Adrenal gland (tissue), 12 donors: ENCODE results near the gene VTCN1. TPM values are rescaled to one million over a fixed set of nuclear protein-coding genes. Genes with fewer than 3 reads are reported as not detected.

Experiments
- DNase-seq, 7 donors: peaks; one replicate each; pipeline ENCODE4 v3.0.0-alpha.2; 2019 to 2020
- H3K27ac ChIP-seq, 5 donors: fragments of 200-600 bp; sonication (generic) in 4 of 5; 1 replicate in 3 of 5; 2 replicates in 2 of 5; pipeline versions ENCODE4 v1.5.1 to v1.8.0; 2016 to 2020; ENCODE audit warnings: mild to moderate bottlenecking in 1 of 5
- H3K27me3 ChIP-seq: fragments of 200-600 bp; 2 replicates; pipeline ENCODE4 v1.8.0; 2021
- H3K36me3 ChIP-seq, 2 donors: fragments of 200-600 bp; replicated peaks in 1 of 2; 1 replicate in 1 of 2; 2 replicates in 1 of 2; pipeline versions ENCODE4 v1.5.1 to v1.8.0; 2018 to 2022
- H3K4me1 ChIP-seq, 2 donors: fragments of 200-600 bp; replicated peaks in 1 of 2; 1 replicate in 1 of 2; 2 replicates in 1 of 2; pipeline versions ENCODE4 v1.5.1 to v1.8.0; 2018 to 2021
- H3K4me3 ChIP-seq, 4 donors: fragments of 200-600 bp; sonication (generic) in 3 of 4; one replicate each; pipeline ENCODE4 v1.5.1; 2016 to 2018
- H3K9me3 ChIP-seq, 3 donors: fragments of 200-600 bp; sonication (generic) in 1 of 3; replicated peaks in 1 of 3; 1 replicate in 2 of 3; 2 replicates in 1 of 3; pipeline versions ENCODE4 v1.5.1 to v1.8.0; 2016 to 2021
- POLR2A ChIP-seq, 2 donors: fragments of 450-650 bp; IDR thresholded peaks; one replicate each; pipeline ENCODE4 v1.6.1; 2017; ENCODE audit warnings: antibody characterized with exemption in 2 of 2, mild to moderate bottlenecking in 2 of 2, moderate library complexity in 1 of 2
- WGBS, 4 donors: extraction: QIAGEN DNeasy Blood & Tissue Kit in 2 of 4; methylation state at CpG; one replicate each; pipeline versions ENCODE4 v1.1.5 to v1.1.7; 2013 to 2017; 5-methylcytosine and 5-hydroxymethylcytosine counted together
- intact Hi-C, 2 donors: fragments of 100-400 bp; cut with DNase I; formaldehyde crosslinking; loops; one replicate each; pipeline versions ENCODE4 v1.14.1 to v1.15.0; 2022 to 2023
- polyA plus RNA-seq, 3 donors: library from polyadenylated mRNA; stranded (reverse); fragments of 200-250 nt in 2 of 3; fragments of 350-450 nt in 1 of 3; fragmentation: Illumina TruSeq in 1 of 3; extraction: RNeasy Lipid Tissue Mini Kit (QIAGEN cat#74804) in 1 of 3; gene quantifications; one replicate each; pipeline ENCODE4 v1.2.3, GENCODE V29; 2013 to 2014
- total RNA-seq, 9 donors: library from RNA; depleted of rRNA in 4 of 9; stranded (reverse); fragments of >200 nt in 4 of 9; fragments of 120-200 nt in 1 of 9; fragmentation: NEBNext Ultra II Directional in 1 of 9; extraction: Animal tissue kit (Norgen Biotek cat#: 25700) in 1 of 9; gene quantifications; one replicate each; pipeline versions ENCODE4 v1.1.0 to v1.2.4, GENCODE V29; 2013 to 2023
- TF ChIP-seq, protein P1 (sequence below), 6 experiments: fragments of 450-650 bp in 4 of 6; fragments of 200-600 bp in 2 of 6; sonication (generic) in 1 of 6; IDR thresholded peaks; 1 replicate in 5 of 6; 2 replicates in 1 of 6; pipeline versions ENCODE4 v1.5.1 to v1.8.0; 2016 to 2021; ENCODE audit warnings: antibody characterized with exemption in 6 of 6, mild to moderate bottlenecking in 2 of 6, moderate library complexity in 1 of 6
- donor health status: healthy with polysubstance abuse.
- donor health status: Bipolar disorder and iron deficiency.
- donor health status: DM: yes; HTN: yes; CAD: no.
- donor health status: DM: no; HTN: no; CAD: no.
- donor health status: DM: no; HTN: no; CAD: no.
- donor health status: DM: yes; HTN: yes; CAD: no.

The VTCN1 gene
- total and polyA plus RNA-seq, 12 donors, result 0.11 TPM; not detected in 11

DNA sequence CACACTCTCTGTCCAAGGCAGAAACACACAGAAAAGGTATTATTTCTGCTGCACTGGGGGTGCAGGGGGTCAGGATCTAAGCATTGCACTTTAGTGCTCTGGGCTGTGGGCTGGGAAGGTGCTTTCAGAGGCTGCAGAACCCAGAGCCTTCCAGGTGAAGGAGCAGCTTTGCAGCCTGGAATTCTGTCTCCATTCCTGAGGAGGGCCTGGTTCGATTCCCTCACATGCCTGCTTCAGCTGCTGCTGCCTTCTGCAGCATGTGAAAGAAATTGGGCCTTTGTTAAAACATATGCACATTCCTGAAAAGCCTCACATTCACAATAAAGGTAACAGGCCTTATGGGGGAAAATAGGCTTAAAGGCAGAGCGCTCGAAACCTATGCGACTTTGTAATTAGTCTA lies 35.9 kb downstream of the VTCN1 start:
- 91 to 99% (median 96%) methylated on average over 4 of the region's 4 CpGs for WGBS, 4 donors

DNA sequence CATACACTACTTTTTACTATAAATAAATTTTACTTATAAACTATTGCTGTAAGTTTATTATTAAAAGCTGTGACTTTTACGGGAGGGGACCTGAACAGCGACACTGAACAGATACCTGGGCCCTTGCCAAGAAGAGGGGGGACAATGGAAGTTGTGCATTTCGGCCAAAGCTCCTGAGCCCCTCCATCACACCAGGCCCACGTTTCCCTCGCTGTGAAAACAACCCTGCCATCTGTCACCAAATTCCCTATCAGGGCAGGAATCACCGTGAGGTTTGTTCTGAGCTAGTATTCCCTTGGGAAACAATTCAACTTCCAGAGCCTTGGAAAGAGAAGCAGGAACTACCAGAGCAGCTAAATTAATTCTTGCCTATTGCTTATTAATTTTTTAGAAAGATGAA lies 37.0 kb downstream of the VTCN1 start:
- Histone ChIP-seq H3K9me3 (no peaks in the 10 kb centered on the region), H3K4me3 (no peak overlapping the region), H3K27ac (no peak overlapping the region), H3K4me1 (no peaks in the 10 kb centered on the region), H3K36me3 (no peaks in the 10 kb centered on the region), H3K27me3 (no peaks in the 10 kb centered on the region)
- DNase-seq, result no peak
- 63 to 76% (median 69%) methylated on average over 6 of the region's 6 CpGs for WGBS, 4 donors
- intact Hi-C loops, result no loop called here
- no peak for TF ChIP-seq POLR2A (IDR thresholded peaks at IDR 0.05)
- TF ChIP-seq, protein P1, sequence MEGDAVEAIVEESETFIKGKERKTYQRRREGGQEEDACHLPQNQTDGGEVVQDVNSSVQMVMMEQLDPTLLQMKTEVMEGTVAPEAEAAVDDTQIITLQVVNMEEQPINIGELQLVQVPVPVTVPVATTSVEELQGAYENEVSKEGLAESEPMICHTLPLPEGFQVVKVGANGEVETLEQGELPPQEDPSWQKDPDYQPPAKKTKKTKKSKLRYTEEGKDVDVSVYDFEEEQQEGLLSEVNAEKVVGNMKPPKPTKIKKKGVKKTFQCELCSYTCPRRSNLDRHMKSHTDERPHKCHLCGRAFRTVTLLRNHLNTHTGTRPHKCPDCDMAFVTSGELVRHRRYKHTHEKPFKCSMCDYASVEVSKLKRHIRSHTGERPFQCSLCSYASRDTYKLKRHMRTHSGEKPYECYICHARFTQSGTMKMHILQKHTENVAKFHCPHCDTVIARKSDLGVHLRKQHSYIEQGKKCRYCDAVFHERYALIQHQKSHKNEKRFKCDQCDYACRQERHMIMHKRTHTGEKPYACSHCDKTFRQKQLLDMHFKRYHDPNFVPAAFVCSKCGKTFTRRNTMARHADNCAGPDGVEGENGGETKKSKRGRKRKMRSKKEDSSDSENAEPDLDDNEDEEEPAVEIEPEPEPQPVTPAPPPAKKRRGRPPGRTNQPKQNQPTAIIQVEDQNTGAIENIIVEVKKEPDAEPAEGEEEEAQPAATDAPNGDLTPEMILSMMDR (IDR thresholded peaks at IDR 0.05), result no peak

More for the DNA sequence above, 35.9 kb downstream of the VTCN1 start:
- Histone ChIP-seq H3K4me3 (no peak overlapping the region), H3K27ac (no peak overlapping the region), H3K4me1 (no peaks in the 10 kb centered on the region), H3K9me3 (no peaks in the 10 kb centered on the region), H3K36me3 (no peaks in the 10 kb centered on the region), H3K27me3 (no peaks in the 10 kb centered on the region)
- TF ChIP-seq, protein P1 (IDR thresholded peaks at IDR 0.05), result no peak
- TF ChIP-seq POLR2A (IDR thresholded peaks at IDR 0.05), result no peak
- DNase-seq, result no peak
- intact Hi-C loops, result no loop called here

DNA sequence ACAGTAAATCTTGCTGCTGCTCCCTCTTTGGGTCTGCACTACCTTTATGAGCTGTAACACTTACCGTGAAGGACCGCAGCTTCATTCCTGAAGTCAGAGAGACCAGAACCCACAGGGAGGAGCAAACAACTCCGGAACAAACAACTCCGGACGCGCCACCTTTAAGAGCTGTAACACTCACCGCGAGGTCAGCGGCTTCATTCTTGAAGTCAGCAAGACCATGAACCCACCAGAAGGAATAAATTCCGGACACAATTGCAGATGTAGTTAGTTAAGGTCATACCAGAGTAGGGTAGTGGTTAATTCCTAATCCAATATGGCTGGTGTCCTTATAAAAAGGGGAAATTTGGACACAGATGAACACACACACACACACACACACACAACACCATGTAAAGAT lies 37.7 kb downstream of the VTCN1 start:
- intact Hi-C loops, result no loop called here
- Histone ChIP-seq H3K36me3 (no peaks in the 10 kb centered on the region), H3K27me3 (no peaks in the 10 kb centered on the region), H3K27ac (no peak overlapping the region), H3K9me3 (no peaks in the 10 kb centered on the region), H3K4me3 (no peak overlapping the region), H3K4me1 (no peaks in the 10 kb centered on the region)
- no peak for DNase-seq
- TF ChIP-seq, protein P1 (IDR thresholded peaks at IDR 0.05), result no peak
- no peak for TF ChIP-seq POLR2A (IDR thresholded peaks at IDR 0.05)
- WGBS, 4 donors, result 94 to 96% (median 96%) methylated on average over 10 of the region's 10 CpGs

DNA sequence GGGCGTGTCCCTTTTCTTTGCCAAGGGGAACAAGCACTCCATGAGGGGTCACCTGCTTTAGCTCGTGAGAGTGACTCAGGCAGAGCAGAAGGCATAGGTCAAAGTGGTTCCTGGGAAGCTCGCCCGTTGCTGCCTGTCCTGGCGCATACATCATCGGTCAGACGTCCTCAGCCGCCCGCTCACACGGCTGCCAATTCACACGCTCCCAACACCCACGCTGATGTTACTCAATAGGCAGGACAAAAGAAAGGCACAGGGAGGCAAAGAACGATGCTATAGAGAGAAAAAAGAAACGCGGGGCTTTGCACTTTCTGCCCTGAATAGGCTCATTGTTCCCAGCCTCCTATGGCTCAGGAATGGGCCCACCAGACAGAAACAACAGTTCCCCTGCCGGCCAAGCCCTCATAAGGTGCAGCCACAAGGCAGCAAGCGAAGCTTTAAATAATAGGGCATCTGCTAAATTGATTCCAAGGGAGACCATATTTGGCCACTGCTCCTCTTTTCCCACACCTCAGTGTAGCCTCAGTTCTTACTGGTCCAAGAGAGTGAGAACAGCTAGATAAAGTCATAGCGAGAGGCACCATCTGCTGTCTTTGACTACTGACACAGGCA lies 38.7 kb downstream of the VTCN1 start:
- no peaks in the 10 kb centered on the region for H3K27me3 ChIP-seq
- peak in 1 of 7 donors; percentile 19 for DNase-seq
- TF ChIP-seq POLR2A (IDR thresholded peaks at IDR 0.05), result no peak
- TF ChIP-seq, protein P1 (IDR thresholded peaks at IDR 0.05), result no peak
- 83 to 87% (median 84%) methylated on average over 18 of the region's 18 CpGs for WGBS, 4 donors
- no peaks in the 10 kb centered on the region for H3K4me1 ChIP-seq
- intact Hi-C loops, result no loop called here
- H3K36me3 ChIP-seq, result no peaks in the 10 kb centered on the region
- no peak overlapping the region for H3K27ac ChIP-seq
- H3K4me3 ChIP-seq, result no peak overlapping the region
- H3K9me3 ChIP-seq, result no peaks in the 10 kb centered on the region
